GM18517 (cell line): Measurements from ENCODE around the gene CD248.
A peak's percentile ranks its signal among the peaks of the same experiment; 100 is the strongest.

Experiments used
- ATAC-seq: cut with Tn5 transposase; IDR thresholded peaks from one replicate; pipeline ENCODE4 v1.9.1; 2021; ENCODE audit warnings: mild to moderate bottlenecking, moderate library complexity; ENCODE audit not compliant: unreplicated experiment

CD248 gene

DNA sequence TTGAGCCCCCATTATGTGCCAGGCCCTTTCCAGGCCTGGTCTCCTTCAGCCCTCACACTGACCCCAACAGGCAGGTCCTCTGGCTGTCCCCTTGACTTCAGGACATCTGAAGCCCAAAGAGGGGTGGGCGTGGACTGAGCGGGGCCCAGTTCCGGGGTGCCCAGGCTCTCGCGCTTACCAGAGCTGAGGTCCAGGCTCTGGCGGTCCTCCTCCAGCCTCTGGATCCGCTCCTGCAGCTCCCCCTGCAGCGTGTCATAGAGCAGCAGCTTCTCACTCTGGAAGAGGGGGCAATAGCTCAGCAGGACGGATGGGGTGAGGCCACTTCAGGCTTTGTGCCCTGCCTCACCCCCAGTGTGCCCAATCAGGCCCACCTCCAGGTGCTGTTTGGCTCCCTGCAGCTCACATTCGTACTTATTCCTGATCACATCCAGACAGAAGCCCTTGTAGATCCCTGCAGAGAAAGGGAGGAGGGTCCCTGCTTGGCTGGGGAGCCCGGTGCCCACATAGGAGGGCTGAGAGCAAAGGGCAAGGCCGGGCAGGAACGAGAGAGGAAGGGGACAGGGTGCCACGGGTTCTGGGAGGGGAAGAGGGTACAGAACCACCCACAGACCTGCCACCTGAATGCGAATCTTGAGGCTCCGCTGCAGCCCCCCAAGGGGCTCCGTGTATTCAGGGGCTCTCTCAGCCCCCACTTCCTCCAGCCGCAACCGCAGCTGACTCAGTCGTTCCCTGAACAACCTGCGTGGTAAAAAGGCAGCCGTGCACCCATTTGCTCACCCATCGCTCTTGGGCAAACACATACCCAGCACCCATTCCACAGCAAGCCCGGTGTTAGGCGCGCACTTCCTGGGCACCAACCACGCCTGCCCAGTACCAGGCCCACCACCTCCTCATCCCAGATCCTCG is 24.0 kb upstream of the CD248 start:
- ATAC-seq = no peak

DNA sequence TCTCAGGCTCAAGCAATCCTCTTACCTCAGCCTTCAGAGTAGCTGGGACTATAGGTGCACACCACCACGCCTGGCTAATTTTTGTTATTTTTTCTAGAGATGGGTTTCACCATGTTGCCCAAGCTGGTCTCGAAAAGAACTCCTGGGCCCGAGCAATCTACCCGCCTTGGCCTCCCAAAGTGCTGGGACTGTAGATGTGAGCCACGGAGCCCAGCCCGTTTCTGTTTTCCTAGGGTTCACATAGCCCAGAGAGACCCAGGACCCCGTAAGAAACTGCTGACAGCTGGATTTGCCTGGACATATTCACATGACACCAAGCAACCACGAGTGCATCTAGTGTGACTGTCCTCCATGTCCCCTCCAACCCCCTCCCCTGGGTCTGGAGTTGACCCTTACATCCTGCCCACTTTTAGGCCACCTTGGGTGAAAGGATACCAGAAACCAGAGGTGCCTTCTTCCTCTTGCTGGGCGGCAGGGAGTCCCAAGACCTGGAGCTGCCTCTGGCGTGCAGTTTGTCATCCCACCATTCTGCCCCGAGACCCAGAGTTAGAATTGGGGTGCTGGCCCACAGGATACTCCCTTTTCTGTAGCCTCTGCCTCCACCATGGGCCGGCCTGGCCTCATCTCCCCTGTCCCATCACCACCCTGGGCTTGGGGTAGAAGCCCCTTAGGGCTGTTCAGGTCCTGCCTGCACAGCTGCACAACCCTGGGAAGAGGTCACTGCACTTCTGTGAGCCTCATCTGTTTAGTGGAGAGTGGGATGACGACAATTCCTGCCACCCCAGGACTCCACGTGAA is 23.0 kb upstream of the CD248 start:
- ATAC-seq = no peak

DNA sequence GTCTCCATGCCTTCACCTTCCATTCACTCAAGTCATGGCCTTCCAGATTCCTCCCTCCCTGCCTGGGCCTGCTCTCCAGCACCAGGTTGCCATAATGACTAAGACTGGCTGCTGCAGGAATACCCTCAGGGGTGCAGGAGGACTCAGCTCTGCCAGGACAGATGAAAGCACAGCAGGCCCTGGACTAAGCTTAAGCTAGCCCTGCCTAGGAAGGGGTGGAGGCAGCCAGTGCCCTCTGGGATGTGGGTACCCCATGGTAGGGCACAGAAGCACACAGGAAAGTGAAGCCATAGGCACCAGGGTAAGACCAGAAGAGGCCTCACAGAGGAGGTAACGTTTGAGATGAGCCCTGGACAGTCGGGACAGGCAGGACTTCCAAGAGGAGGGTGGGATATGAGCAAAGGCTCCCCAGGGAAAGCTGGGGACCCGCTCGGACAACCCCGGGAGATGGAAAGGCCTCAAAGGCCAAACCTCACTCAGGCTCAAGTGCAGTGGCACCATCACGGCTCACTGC is 22.4 kb upstream of the CD248 start:
- no peak for ATAC-seq

DNA sequence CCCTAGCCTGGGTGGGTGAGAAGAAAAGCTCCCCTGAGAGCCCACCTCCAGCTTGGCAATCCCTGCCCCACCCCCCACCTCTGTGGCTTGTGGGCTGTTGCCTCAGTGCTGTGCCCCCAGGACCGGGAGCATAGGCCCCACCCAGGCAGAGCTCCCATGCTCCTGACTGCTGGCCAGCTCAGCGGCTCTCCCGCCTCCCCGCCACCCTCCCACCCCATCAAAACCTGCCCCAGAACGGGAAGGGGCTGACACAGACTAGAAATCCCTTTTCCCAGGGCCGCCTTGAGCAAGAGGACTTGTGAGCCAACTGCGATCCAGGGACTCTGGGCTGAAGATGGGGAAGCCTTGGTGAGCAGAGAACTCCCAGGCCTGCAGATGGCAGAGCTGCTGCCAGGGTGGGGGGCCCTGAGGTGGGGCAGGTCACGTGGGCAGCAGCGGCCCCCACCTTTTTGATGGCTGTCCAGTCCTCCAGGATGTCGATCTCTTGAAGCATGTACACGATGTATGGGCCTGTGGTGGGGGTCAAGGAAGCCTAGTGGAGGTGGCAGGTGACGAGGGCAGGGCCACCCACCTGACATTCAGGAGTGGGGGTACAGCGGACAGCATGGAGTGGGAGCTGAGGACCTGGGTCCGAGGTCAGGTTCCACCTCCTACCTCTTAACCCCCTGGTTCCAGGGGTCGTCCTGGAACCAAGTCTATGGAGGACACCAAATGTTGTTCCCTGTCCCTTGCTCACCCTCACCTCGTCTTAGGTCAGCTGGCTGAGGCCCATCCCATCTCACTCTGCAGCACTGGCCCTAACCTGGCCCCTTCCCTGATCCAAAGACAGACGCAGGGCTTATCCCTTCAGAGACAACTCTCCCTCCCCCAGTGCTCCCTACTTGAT is 21.7 kb upstream of the CD248 start:
- ATAC-seq = no peak

DNA sequence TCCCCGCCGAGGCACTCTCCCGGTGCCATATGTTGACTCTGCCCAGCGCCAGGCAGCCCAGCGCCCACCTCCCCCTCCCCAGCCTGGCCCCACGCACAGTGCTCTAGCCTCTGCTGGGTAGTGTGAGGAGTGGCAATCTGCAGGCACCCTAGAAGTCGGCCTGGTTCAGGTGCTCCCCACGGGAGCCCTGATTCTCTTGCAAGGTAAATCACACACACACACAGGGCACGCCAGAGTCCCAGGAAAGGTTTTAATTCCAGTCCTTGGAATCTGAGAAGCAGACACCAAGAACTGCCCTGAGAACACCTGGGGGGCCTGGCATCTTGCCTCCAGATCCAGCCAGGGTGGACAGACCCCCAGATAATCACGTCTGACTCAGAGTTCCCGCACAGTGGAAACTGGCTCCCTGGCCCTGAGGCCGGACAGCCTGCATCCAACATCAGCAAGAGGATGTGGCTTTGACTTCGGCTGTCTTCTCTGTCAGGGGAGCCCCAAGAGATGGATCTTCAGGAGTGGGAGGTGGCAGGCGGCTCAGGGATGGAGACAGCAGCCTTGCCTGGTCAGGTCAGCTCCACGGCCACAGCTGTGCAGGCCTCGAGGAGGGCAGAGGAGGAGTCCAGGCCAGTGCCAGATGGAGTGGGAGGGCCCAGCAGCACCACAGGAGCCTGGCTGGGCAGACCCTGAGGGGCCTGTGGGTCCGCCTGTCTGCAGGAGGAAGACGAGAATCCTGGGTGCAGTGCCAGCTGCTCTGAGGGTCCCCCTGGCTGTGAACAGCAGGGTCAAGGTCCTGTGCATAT is 20.5 kb upstream of the CD248 start:
- no peak for ATAC-seq

DNA sequence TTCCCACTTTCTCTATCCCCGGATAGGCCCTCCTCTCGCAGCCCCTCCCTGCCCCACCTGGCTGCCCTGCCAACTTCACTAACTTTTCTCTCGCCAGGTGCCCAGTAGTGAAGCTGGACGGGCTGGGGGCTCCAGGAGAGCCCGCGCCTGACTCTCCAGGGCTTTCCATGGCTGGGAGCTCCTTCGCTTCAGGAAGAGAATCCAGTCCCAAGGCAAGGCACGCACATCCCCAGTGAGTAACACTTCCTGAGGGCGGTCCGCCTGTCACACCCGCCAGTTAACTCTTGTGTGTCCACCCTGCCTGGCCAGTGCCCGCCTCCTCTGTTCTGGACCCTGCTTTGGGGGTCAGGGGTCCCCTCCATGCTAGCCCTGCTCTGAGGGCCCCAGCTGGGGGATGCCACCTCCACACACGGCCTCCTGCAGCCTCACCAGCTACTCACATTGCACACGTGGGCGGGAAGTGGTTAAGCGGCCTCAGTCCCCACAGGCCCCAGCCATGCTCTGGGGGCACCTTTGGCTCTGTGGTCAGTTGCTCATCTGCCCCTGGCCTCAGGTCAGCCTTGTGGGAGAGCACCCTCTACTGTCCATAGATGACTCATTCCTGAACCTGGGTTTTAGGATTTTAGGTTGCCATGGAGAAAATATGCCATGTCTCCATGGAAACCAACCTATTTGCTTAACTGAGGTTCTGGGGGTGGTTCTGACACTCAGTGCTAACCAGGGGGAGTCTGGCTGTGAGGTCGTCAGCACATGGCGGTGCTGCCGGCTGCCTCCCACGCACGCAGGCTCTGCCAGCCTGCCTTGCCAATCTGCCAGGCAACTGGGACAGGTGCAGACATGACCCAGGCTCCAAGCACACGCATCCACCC is 19.6 kb upstream of the CD248 start, which contains the start of gene RIN1:
TSS of gene RIN1 (minus strand) at position 201 of the 869 bp plus-strand sequence. CDS start at position 169, 32 bp downstream.
- ATAC-seq = peak; percentile 61

DNA sequence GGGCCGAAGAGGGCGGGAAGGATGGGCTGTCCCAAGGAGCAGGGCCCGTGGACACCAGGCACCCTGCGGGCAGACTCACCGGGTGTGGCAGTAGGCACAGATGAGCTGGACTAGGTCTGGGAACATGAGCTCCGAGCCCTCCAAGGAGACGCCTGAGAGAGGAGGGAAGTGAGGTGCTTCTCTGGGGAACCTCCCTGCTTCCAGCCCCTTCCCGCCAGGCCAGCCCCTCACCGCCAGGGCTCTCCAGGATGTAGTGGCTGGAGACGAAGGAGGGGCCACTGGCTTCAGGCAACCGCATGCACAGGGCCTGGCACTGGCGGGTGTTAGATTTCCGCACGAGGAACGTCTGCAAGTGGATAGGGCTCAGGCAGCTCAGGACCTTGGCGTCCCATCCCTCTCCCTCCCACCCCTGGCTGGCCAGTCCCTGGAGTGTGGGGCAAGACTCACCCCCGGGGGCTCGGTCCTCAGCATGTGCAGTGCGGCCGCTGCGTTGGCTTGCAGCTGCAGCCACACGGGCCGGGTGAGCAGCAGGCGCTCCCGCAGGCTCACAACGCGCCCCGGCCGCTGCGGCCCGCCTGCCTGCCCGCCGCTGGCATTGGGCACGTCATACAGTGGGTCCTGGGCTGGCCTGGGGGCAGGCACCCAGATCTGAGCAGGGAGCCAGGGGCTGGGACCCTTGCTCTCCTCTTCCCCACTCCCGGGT is 18.8 kb upstream of the CD248 start:
- ATAC-seq = no peak

DNA sequence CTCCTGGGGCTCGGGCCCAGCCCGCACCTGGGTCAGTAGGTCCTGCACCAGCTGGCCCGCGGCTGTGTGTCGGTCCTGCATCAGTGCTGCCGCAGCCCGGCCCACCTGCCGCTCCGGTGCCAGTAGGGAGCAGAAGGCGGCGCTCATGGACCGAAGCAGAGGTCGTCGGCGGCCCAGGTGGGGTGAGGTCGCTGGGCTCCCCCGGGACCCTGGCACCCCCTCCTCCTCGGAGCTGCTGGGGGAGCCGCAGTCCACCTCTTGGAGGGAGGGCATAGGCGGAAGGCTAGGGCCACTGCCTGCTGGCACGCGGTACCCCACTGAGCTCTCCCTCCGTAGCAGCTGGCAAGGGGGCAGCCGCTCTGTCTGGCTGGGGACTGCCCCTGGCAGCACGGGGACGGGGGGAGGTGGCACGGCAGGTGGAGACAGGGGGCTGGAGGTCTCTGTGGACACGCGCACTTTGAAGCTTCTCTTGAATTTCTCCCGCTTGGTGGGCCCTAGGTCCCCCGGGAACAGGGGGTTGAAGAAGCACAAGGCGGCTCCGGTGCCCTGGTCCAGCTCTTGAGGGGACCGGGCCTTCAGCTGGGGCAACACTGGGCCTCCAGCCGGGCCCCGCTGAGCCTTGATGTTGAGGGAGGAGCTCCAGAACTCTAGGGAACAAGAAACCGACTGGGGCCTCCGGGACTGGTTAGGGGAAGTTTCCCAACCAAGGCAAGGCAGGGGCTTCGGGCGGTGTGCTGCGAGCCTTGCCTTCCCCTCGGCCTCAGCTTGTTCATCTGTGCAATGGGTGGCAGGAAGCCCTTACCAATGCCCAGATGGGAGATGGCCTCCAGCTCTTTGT is 18.0 kb upstream of the CD248 start:
- ATAC-seq = no peak

DNA sequence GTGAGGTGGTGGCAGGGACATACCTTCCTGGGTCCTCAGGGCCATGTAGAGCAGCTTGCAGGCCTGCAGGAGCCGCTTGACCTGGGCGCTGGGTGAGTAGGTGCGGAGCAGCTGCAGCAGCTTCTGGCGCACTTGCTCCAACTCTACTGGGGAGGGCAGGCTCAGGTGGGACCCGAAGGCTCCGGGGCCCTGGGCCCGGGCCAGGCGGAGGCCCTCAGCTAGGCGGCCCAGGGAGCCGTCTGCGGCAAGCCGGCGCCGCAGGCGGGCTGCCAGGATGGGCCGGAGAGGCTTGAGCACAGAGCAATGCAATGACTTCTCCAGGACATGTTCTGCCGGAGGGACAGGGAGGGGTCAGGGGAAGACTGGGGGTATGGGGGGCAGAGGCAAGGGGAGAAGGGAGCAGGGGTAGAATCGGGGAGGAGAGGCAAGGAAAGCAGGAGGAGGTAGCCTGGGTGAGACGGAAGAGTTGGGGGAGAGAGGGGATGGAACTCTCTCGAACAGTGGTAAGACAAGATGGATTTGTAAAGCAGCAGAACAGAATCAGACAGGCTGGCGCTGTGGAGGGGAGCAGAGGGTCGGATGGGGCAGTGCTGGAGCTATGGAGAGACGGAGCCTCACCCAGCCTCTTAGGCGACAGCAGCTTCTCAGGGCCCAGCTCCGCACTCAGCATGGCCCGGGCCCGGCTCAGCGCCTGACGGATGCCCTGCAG is 17.2 kb upstream of the CD248 start:
- no peak for ATAC-seq

DNA sequence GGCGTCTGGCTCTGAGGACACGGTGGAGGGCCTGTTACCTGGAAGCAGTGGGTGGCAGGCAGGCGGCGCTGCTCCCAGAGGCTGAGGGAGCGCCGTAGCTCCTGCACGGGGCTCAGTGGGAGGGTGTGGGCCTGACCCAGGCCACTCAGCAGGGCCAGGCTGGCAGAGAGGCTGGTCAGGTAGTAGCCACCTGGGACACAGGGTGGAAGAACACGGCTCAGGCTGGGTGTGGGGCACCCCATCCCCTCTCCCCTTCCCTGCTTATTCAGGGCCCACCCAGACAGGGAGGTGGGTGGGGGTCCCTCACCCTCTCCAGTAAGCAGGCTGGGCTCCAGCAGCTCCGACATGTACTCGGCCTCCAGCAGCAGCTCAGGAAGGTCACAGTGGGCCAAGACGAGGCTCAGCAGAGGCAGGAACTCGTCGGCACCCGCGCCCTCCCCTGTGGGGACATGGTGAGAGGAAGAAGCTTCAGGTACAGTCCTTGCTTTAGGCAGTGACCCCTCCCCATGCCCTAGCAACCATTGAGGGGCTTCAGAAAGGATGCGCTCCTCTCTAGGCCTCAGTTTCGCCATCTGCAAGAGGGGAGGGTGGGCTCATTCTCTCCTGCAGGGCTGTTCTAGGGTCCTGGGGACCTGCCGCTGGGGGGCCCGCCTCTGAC is 16.5 kb upstream of the CD248 start:
- ATAC-seq = no peak

DNA sequence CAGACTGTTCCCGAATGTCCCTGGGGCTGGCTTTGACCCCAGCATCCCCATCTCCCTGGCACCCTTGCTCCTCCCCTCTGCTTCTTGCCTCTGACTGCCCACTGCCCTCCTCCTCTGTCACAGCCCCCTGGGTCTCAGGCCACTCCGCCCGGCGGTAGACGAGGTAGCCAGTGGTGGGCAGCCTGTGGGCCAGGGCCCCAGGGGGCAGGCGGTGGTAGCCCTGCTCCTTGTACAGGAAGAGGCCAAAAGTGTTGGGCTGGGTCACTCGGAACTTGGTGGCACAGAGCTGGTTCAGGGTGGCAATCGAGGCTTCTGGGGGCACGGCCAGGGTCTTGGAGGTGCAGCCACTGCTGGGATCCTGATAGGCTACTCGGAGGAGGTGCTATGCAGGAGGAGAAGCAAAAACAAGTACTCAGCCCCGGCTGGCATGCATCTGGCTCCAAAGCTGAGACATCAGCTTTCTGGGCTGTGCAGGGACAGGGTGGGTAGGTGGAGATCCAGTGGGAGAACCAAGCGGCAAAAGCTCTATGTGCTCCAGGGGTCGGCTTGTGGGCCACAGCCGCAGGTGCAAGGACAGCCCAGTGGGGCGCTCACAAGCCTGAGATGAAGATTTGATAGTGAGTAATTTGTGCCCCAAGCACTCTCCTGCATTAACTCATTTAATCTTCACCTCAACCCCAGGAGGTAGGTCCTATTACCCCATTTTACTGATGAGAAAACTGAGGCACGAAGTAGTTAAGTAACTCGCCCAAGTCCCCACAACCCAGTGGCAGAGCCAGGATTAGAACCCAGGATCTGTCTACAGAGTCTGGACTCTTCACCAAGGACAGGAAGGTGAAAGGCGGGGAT is 15.8 kb upstream of the CD248 start:
- no peak for ATAC-seq

DNA sequence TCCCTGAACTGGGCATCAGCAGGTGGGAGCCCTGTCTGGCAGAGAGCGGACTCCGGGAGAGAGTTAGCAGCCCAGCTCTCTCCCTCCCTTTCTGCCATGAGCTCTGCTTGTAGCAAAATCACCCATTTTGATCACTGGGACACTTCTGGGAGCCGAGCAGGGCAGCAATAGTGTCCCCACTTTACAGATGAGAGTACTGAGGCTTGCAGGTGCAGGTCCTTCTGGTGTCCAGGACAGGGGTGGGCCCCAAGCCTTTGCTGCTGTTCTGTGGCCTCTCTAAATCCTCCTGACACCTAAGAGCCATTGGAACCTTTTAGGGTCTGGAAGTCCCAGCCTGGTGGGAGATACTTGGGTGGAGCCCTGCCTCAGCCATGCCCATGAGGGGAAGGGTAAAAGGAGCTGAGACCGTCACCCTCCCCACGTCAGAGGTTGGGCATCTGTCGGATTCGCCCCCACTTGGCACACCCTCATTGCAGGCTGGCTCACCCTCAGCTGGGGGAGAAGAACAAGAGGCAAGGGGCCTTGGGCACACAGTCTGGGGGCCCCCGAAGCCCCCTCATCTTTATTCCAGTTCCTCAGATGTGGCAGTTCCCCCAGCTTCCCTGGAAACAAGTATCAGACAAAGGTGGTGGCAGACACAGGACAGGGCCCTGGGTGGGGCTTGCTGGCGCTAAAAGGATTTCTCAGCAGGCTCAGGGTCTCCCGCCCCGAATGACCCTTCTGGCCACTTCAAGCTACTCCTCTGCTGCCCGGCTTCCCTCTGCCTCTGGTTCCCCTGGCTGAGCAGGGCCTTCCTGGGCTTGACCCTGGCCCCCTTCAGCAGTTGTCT is 14.9 kb upstream of the CD248 start:
- no peak for ATAC-seq

DNA sequence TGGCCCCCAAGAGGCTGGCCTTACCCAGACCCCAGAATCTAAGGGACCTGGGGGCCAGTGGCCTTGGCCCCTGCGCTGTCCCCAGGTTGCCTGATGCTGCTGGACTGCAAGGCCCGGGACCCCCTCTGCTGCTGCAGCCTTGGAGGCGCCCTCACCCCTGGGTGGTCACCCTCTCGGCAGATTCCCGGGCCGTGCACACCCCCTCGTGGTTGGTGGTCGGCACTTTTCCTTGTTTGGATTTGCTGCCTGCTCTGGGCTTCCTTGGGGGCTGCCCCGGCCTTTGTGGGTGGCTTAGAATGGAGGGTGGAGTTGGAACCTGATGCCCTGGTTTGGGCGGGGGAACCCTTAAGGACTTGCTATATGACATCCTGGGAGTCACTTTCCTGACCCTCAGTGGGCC is 14.1 kb upstream of the CD248 start:
- ATAC-seq = no peak

DNA sequence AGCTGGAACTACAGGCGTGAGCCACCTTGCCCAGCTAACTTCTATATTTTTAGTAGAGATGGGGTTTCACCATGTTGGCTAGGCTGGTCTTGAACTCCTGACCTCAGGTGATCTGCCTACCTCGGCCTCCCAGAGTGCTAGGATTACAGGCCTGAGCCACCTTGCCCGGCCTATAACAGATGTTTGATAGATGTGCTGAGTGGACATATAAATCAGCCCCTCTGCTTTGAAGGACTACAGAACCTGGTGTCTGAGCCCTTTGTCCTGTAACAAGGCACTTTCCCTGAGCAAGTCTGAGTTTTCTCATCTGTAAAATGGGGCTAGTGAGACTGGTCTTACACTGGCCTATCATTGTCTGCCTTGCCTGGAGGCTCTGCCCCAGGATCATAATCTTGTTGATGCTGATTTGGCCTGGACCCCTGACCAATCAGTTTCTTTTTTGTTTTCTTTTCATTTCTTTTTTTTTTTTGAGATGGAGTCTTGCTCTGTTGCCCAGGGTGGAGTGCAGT is 12.4 kb upstream of the CD248 start:
- ATAC-seq = no peak
